GM19238 (cell line): ENCODE data around the gene ELOVL3.
"Not testable (repeated sequence)": the region's sequence is repeated elsewhere in the genome, so short reads cannot be mapped to it uniquely, and the experiment has no call there.

ENCODE experiments used
- DNase-seq: peaks from one replicate; pipeline ENCODE4 v3.0.0; 2011; ENCODE audit warnings: low spot score; ENCODE audit not compliant: insufficient read length

ELOVL3 gene

GRCh38 chr10:102225646-102226541 lies at the start of gene ELOVL3:
ELOVL3 (plus strand) TSS chr10:102226299; CDS start chr10:102226549, 250 bp downstream.
- DNase-seq, result peak; percentile 95

- DNase-seq, result no peak
Measured at GRCh38 chr10:102184606-102185005, 41.5 kb upstream of the ELOVL3 start.

- no peak for DNase-seq
Measured at GRCh38 chr10:102185272-102185671, 40.8 kb upstream of the ELOVL3 start.

GRCh38 chr10:102185811-102186527 lies 40.1 kb upstream of the ELOVL3 start:
- no peak for DNase-seq

- DNase-seq, result no peak
Measured at GRCh38 chr10:102188298-102188940, 37.7 kb upstream of the ELOVL3 start.

GRCh38 chr10:102188941-102189898 lies 36.9 kb upstream of the ELOVL3 start:
- DNase-seq, result not testable (repeated sequence)

- DNase-seq, result no peak
Measured at GRCh38 chr10:102191956-102192355, 34.1 kb upstream of the ELOVL3 start.

- DNase-seq, result no peak
Measured at GRCh38 chr10:102195296-102195870, 30.7 kb upstream of the ELOVL3 start.

GRCh38 chr10:102196893-102197292 lies 29.2 kb upstream of the ELOVL3 start:
- no peak for DNase-seq

GRCh38 chr10:102198027-102198426 lies 28.1 kb upstream of the ELOVL3 start:
- DNase-seq, result no peak

GRCh38 chr10:102200751-102201640 lies 25.1 kb upstream of the ELOVL3 start:
- DNase-seq, result no peak

- DNase-seq, result no peak
Measured at GRCh38 chr10:102202386-102202785, 23.7 kb upstream of the ELOVL3 start.

- DNase-seq, result no peak
Measured at GRCh38 chr10:102208311-102209035, 17.6 kb upstream of the ELOVL3 start.

- DNase-seq, result no peak
Measured at GRCh38 chr10:102211615-102212299, 14.3 kb upstream of the ELOVL3 start.

GRCh38 chr10:102213599-102213998 lies 12.5 kb upstream of the ELOVL3 start:
- DNase-seq, result not testable (repeated sequence)

GRCh38 chr10:102219370-102219769 lies 6.7 kb upstream of the ELOVL3 start:
- DNase-seq, result no peak

- DNase-seq, result no peak
Measured at GRCh38 chr10:102220612-102221011, 5.5 kb upstream of the ELOVL3 start.

- no peak for DNase-seq
Measured at GRCh38 chr10:102222797-102223196, 3.3 kb upstream of the ELOVL3 start.
